Panc1 (cell line): ENCODE results near the gene KDM2B. TPM values are rescaled to one million over a fixed set of nuclear protein-coding genes. Genes with fewer than 3 reads are reported as not detected.

Experiments
- ATAC-seq: fragments of 200-7000 bp; cut with Tn5 transposase; 2 replicates; pipeline ENCODE4 v1.9.1; 2020; ENCODE audit warnings: mild to moderate bottlenecking, moderate library complexity
- BruUV-seq: library from RNA; stranded (reverse); fragments of 400-500 nt; replicated peaks from 2 replicates; lab custom pipeline; 2021; lab: Mats Ljungman, UMichigan
- CTCF ChIA-PET: fragments of 300-600 bp; sonication (Branson Sonifier 250); formaldehyde crosslinking; loops from one replicate; lab custom pipeline; 2022; ENCODE audit warnings: antibody characterized with exemption; lab: Charles Lee
- POLR2A ChIA-PET: fragments of 300-600 bp; sonication (Branson Sonifier 250); formaldehyde crosslinking; loops from one replicate; lab custom pipeline; 2022; ENCODE audit warnings: antibody characterized with exemption; lab: Charles Lee
- DNase-seq: peaks from one replicate; pipeline ENCODE4 v3.0.0-alpha.2; 2010; ENCODE audit warnings: low read depth, low spot score
- H3K27ac ChIP-seq: 2 replicates; pipeline ENCODE4 v1.5.1; 2011; ENCODE audit warnings: mild to moderate bottlenecking, low read length, inconsistent platforms
- H3K27me3 ChIP-seq: fragments of 200-500 bp; sonication (Bioruptor generic); 2 replicates; pipeline ENCODE4 v1.6.0; 2014; ENCODE audit warnings: low read length, inconsistent platforms; ENCODE audit not compliant: control insufficient read depth, insufficient read depth
- H3K36me3 ChIP-seq: fragments of 200-500 bp; sonication (Bioruptor generic); 2 replicates; pipeline ENCODE4 v1.5.1; 2014; ENCODE audit warnings: inconsistent platforms, mild to moderate bottlenecking, low read length, moderate library complexity; ENCODE audit not compliant: control insufficient read depth, insufficient read depth
- H3K4me1 ChIP-seq: 2 replicates; pipeline ENCODE4 v1.5.1; 2011; ENCODE audit warnings: inconsistent platforms, mild to moderate bottlenecking, low read length, moderate library complexity; ENCODE audit not compliant: control insufficient read depth, insufficient read depth
- H3K4me3 ChIP-seq, 2 experiments: 2 replicates each; pipeline ENCODE4 v1.5.1; 2011 to 2012; ENCODE audit warnings: low read depth in 2 of 2, low read length in 2 of 2, mild to moderate bottlenecking in 2 of 2, inconsistent platforms in 1 of 2, moderate library complexity in 1 of 2
- H3K9me3 ChIP-seq: fragments of 200-500 bp; sonication (Bioruptor generic); 2 replicates; pipeline ENCODE4 v1.5.1; 2014; ENCODE audit warnings: low read depth, mild to moderate bottlenecking, inconsistent platforms, low read length, moderate library complexity; ENCODE audit not compliant: control insufficient read depth, insufficient read depth
- POLR2AphosphoS5 ChIP-seq: IDR thresholded peaks from 2 replicates; pipeline ENCODE4 v1.6.1; 2012; ENCODE audit warnings: mild to moderate bottlenecking, low read depth, low read length, moderate library complexity
- REST ChIP-seq, 2 experiments: IDR thresholded peaks; 2 replicates each; pipeline ENCODE4 v1.6.1; 2011 to 2012; ENCODE audit warnings: low read depth in 2 of 2, control low read depth in 1 of 2, low read length in 1 of 2, mild to moderate bottlenecking in 1 of 2, moderate library complexity in 1 of 2; ENCODE audit not compliant: insufficient read depth in 1 of 2
- SIN3A ChIP-seq: IDR thresholded peaks from 2 replicates; pipeline ENCODE4 v1.6.1; 2012; ENCODE audit warnings: low read depth, mild to moderate bottlenecking, low read length, moderate library complexity, borderline replicate concordance; ENCODE audit not compliant: insufficient read depth
- TCF7L2 ChIP-seq: IDR thresholded peaks from 2 replicates; pipeline ENCODE4 v1.6.1; 2011; ENCODE audit warnings: mild to moderate bottlenecking, low read depth, low read length, inconsistent platforms
- in situ Hi-C: cut with HindIII; loops from 2 replicates; pipeline ENCODE4 v1.10.0; 2016; ENCODE audit warnings: low sequenced_read_pairs, low pct_unique_long_range_greater_than_20kb
- intact Hi-C: fragments of 100-400 bp; cut with micrococcal nuclease; formaldehyde crosslinking; loops from one replicate; pipeline ENCODE4 v1.10.0; 2022; ENCODE audit not compliant: unreplicated experiment
- total RNA-seq: library from RNA; stranded (reverse); gene quantifications from one replicate; pipeline ENCODE4 v1.2.1, GENCODE V29; 2021; ENCODE audit not compliant: unreplicated experiment
- TF ChIP-seq, protein P1 (sequence below): fragments of 450-650 bp; IDR thresholded peaks from 2 replicates; pipeline ENCODE4 v1.5.1; 2017; ENCODE audit warnings: mild to moderate bottlenecking

The KDM2B gene
- total RNA-seq, 1 experiment from 2014 or later: 27.5 TPM

- Histone ChIP-seq H3K4me3 (no peak overlapping the region), H3K27me3 (no peaks in the 10 kb centered on the region), H3K9me3 (no peaks in the 10 kb centered on the region), H3K27ac (no peak overlapping the region), H3K4me1 (no peaks in the 10 kb centered on the region), H3K36me3 (no peaks in the 10 kb centered on the region)
- in situ Hi-C loops (no loop called here), intact Hi-C loops (no loop called here)
- DNase-seq (no peak), ATAC-seq (no peak)
- TF ChIP-seq POLR2AphosphoS5 (no peak), REST (IDR thresholded peaks at IDR 0.05; ENCODE audit: insufficient read depth in 1 of 2, low read depth in 2 of 2, low read length in 1 of 2) (no peak), SIN3A (no peak)
- ChIA-PET POLR2A (interaction anchor here (0.7 kb wide), 1 partner anchor 19 kb away, joined by 12 read pairs; no protein-coding TSS in a partner anchor), CTCF (interaction anchor here (0.6 kb wide), 2 partner anchors 91 to 134 kb away, joined by 3 to 4 read pairs; no protein-coding TSS in a partner anchor)
- no TSS peak for BruUV-seq
Measured at GRCh38 chr12:121475279-121475678, 105.5 kb downstream of the KDM2B start.

DNA sequence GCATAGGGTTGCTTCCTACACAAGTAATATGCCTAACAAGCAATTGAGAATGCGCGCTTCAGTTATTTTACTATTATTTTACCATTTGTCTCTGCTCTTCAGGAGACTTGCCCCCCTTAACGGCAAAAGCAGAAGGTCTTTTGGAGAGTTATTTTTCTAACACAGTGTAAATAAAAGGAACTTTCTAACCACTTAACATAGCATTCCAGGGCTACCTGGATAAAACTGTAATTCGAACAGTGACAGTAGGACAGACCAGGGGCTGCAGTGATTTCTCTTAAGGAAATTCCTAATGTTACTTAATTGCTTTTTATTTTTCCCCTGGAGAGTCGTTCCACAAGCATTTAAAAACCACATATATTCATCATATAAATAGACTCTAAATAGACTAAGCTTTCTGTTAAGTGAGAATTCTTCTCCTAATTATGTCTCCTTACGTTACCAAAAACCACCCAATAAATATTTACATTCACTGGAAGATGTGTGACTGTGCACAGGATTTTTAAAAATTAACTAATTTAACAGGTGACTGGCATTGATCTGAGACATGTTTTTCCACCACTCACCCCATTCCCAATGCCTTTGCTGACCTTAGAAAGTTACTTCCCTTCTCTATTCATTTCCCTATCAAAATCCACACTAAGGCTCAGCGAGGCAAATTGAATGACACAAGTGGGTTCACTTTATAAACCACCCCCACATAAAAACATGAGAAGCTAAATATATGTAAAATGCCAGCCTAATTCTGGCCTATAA lies 108.5 kb downstream of the KDM2B start:
- Histone ChIP-seq H3K27me3 (no peaks in the 10 kb centered on the region), H3K4me3 (no peak overlapping the region), H3K9me3 (no peaks in the 10 kb centered on the region), H3K4me1 (no peaks in the 10 kb centered on the region), H3K27ac (no peak overlapping the region), H3K36me3 (no peaks in the 10 kb centered on the region)
- ATAC-seq (no peak), DNase-seq (no peak)
- TF ChIP-seq SIN3A (no peak), TCF7L2 (no peak), REST (IDR thresholded peaks at IDR 0.05; ENCODE audit: insufficient read depth in 1 of 2, low read depth in 2 of 2, low read length in 1 of 2) (no peak), POLR2AphosphoS5 (no peak)
- TF ChIP-seq, protein P1, sequence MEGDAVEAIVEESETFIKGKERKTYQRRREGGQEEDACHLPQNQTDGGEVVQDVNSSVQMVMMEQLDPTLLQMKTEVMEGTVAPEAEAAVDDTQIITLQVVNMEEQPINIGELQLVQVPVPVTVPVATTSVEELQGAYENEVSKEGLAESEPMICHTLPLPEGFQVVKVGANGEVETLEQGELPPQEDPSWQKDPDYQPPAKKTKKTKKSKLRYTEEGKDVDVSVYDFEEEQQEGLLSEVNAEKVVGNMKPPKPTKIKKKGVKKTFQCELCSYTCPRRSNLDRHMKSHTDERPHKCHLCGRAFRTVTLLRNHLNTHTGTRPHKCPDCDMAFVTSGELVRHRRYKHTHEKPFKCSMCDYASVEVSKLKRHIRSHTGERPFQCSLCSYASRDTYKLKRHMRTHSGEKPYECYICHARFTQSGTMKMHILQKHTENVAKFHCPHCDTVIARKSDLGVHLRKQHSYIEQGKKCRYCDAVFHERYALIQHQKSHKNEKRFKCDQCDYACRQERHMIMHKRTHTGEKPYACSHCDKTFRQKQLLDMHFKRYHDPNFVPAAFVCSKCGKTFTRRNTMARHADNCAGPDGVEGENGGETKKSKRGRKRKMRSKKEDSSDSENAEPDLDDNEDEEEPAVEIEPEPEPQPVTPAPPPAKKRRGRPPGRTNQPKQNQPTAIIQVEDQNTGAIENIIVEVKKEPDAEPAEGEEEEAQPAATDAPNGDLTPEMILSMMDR: no peak
- in situ Hi-C loops: no loop called here
- no TSS peak for BruUV-seq
- intact Hi-C loops: no loop called here
- ChIA-PET CTCF (no interaction called here), POLR2A (no interaction called here)
